NK-92 treated with Interleukin-12 subunit alpha and Interleukin-12 subunit beta, amount 100 ng/mL, for 24 hours (cell line): Measurements from ENCODE around the gene ELMO1.
"Not testable (repeated sequence)": the region's sequence is repeated elsewhere in the genome, so short reads cannot be mapped to it uniquely, and the experiment has no call there.

ENCODE experiments used
- DNase-seq: peaks from one replicate; lab custom pipeline; 2025; lab: John Stamatoyannopoulos, UW

The ELMO1 gene

GRCh38 chr7:37187179-37187578, 261.5 kb downstream of the ELMO1 start:
- no peak for DNase-seq

- DNase-seq = no peak
Measured at GRCh38 chr7:37186753-37187152, 261.9 kb downstream of the ELMO1 start.

GRCh38 chr7:37181550-37181932, 267.1 kb downstream of the ELMO1 start:
- no peak for DNase-seq

GRCh38 chr7:37180828-37181549, 267.7 kb downstream of the ELMO1 start:
- no peak for DNase-seq

GRCh38 chr7:37176079-37176478, 272.6 kb downstream of the ELMO1 start:
- DNase-seq = no peak

GRCh38 chr7:37174460-37174859, 274.2 kb downstream of the ELMO1 start:
- no peak for DNase-seq

- no peak for DNase-seq
Measured at GRCh38 chr7:37173670-37174069, 275.0 kb downstream of the ELMO1 start.

- no peak for DNase-seq
Measured at GRCh38 chr7:37162106-37162505, 286.6 kb downstream of the ELMO1 start.

- no peak for DNase-seq
Measured at GRCh38 chr7:37160656-37161055, 288.0 kb downstream of the ELMO1 start.

- DNase-seq = no peak
Measured at GRCh38 chr7:37153376-37153775, 295.3 kb downstream of the ELMO1 start.

GRCh38 chr7:37151741-37152413, 296.8 kb downstream of the ELMO1 start:
- no peak for DNase-seq

GRCh38 chr7:37150856-37151255, 297.8 kb downstream of the ELMO1 start:
- no peak for DNase-seq

- DNase-seq = no peak
Measured at GRCh38 chr7:37150180-37150579, 298.5 kb downstream of the ELMO1 start.

GRCh38 chr7:37149773-37150124, 298.9 kb downstream of the ELMO1 start:
- no peak for DNase-seq

- no peak for DNase-seq
Measured at GRCh38 chr7:37149051-37149772, 299.5 kb downstream of the ELMO1 start.

- no peak for DNase-seq
Measured at GRCh38 chr7:37145682-37146081, 303.0 kb downstream of the ELMO1 start.

- DNase-seq = no peak
Measured at GRCh38 chr7:37144423-37144822, 304.2 kb downstream of the ELMO1 start.

GRCh38 chr7:37142958-37143357, 305.7 kb downstream of the ELMO1 start:
- no peak for DNase-seq

- no peak for DNase-seq
Measured at GRCh38 chr7:37141742-37142141, 306.9 kb downstream of the ELMO1 start.

GRCh38 chr7:37133902-37134301, 314.8 kb downstream of the ELMO1 start:
- not testable (repeated sequence) for DNase-seq

GRCh38 chr7:37131855-37132254, 316.8 kb downstream of the ELMO1 start:
- DNase-seq = no peak

GRCh38 chr7:37129035-37129425, 319.6 kb downstream of the ELMO1 start:
- no peak for DNase-seq

GRCh38 chr7:37128327-37129034, 320.2 kb downstream of the ELMO1 start:
- no peak for DNase-seq
